Small intestine (tissue), 7 donors: ENCODE data around the gene ITGB6. TPM values are rescaled to one million over a fixed set of nuclear protein-coding genes. Genes with fewer than 3 reads are reported as not detected.

Experiments
- DNase-seq, 2 donors: peaks; one replicate each; pipeline versions ENCODE4 v3.0.0 to v3.0.0-alpha.2; 2013
- FAIRE-seq: peaks from 2 replicates; lab custom pipeline; 2012; peaks lifted over from hg19 to GRCh38; lab: Jason Lieb, UNC
- H3K27ac ChIP-seq, 3 donors: one replicate each; pipeline ENCODE4 v1.5.1; 2013; ENCODE audit warnings: low read length in 2 of 3, mild to moderate bottlenecking in 2 of 3, control low read depth in 1 of 3, inconsistent platforms in 1 of 3, low read depth in 1 of 3, moderate library complexity in 1 of 3
- H3K27me3 ChIP-seq, 3 donors: one replicate each; pipeline ENCODE4 v1.6.1; 2013; ENCODE audit warnings: low read length in 3 of 3, inconsistent platforms in 1 of 3; ENCODE audit not compliant: control insufficient read depth in 3 of 3, insufficient read depth in 3 of 3
- H3K36me3 ChIP-seq, 3 donors: one replicate each; pipeline ENCODE4 v1.6.1; 2013; ENCODE audit warnings: low read length in 3 of 3, inconsistent platforms in 1 of 3, low read depth in 1 of 3, mild to moderate bottlenecking in 1 of 3, moderate library complexity in 1 of 3; ENCODE audit not compliant: control insufficient read depth in 3 of 3, insufficient read depth in 2 of 3
- H3K4me1 ChIP-seq, 3 donors: one replicate each; pipeline ENCODE4 v1.6.1; 2013; ENCODE audit warnings: low read length in 2 of 3, inconsistent platforms in 1 of 3, low read depth in 1 of 3, mild to moderate bottlenecking in 1 of 3, moderate library complexity in 1 of 3; ENCODE audit not compliant: control insufficient read depth in 3 of 3, insufficient read depth in 2 of 3
- H3K4me3 ChIP-seq, 3 donors: one replicate each; pipeline ENCODE4 v1.5.1; 2013; ENCODE audit warnings: low read length in 3 of 3, control low read depth in 1 of 3, inconsistent platforms in 1 of 3, low read depth in 1 of 3, mild to moderate bottlenecking in 1 of 3, moderate library complexity in 1 of 3
- H3K9me3 ChIP-seq, 2 donors: one replicate each; pipeline ENCODE4 v1.6.1; 2013; ENCODE audit warnings: low read depth in 1 of 2, low read length in 1 of 2; ENCODE audit not compliant: control insufficient read depth in 2 of 2, insufficient read depth in 1 of 2
- WGBS, 3 donors: extraction: QIAGEN DNeasy Blood & Tissue Kit; methylation state at CpG; one replicate each; pipeline ENCODE4 v1.1.7; 2013; 5-methylcytosine and 5-hydroxymethylcytosine counted together
- polyA plus RNA-seq, 4 donors: library from polyadenylated mRNA; stranded (reverse) in 3 of 4; unstranded in 1 of 4; fragments of 200-250 nt in 3 of 4; fragments of 120-200 nt in 1 of 4; gene quantifications; one replicate each; pipeline versions ENCODE4 v1.2.1 to v1.2.3, GENCODE V29; 2013
- donor health status: healthy with polysubstance abuse.
- donor health status: control.
- donor health status: control.
- donor health status: Bipolar disorder and iron deficiency.
- donor health status: healthy.

Gene ITGB6
- polyA plus RNA-seq, 4 donors = 3.0 to 14.2 (median 4.8) TPM

- Histone ChIP-seq H3K36me3 (no peaks in the 10 kb centered on the region), H3K9me3 (no peaks in the 10 kb centered on the region), H3K4me1 (peaks cover 2 to 13% (median 3%) of the 10 kb centered on the region in 3 donors), H3K4me3 (no peak overlapping the region), H3K27ac (no peak overlapping the region), H3K27me3 (no peaks in the 10 kb centered on the region)
- 75 to 87% (median 86%) methylated on average over 10 of the region's 10 CpGs for WGBS, 3 donors
- DNase-seq = no peak
- no peak for FAIRE-seq
These were observed 13.4 kb upstream of the ITGB6 start for GRCh38 chr2:160213511-160213910.

DNA sequence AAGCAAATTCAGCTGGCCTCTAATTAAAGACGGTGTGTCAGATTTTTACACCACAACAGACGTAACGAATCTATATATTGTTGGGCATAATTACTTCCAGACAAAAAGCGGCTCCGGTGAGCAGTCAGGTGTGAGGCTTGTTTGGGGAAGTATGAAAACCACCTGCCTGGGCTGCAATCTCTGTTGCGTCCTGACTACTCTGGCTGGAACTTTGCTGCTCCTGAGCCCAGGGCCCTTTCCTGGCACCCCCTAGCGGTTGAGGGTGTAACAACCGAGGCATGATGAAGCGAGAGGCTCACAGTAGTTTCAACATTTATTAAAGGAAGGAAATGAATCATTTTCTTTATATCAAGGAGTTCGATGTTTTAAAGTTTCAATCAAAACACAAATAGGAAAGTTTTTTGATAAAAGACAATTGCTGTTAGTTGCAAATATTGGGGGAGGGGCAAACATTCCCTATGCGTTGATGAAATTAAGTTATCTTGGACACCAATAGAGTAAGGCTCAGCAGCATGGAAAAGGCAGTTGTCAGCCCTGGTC is 10.6 kb upstream of the ITGB6 start:
- Histone ChIP-seq H3K27me3 (no peaks in the 10 kb centered on the region), H3K9me3 (no peaks in the 10 kb centered on the region), H3K4me1 (peaks cover 5 to 25% (median 8%) of the 10 kb centered on the region in 3 donors), H3K36me3 (no peaks in the 10 kb centered on the region), H3K4me3 (no peak overlapping the region), H3K27ac (no peak overlapping the region)
- FAIRE-seq (no peak), DNase-seq (peak; percentile 85 to 90)
- WGBS, 3 donors = 16 to 39% (median 26%) methylated on average over 11 of the region's 11 CpGs

- FAIRE-seq = no peak
- Histone ChIP-seq H3K27ac (peak overlapping the region in 2 of 3 donors; percentile 73 to 77), H3K4me3 (no peak overlapping the region), H3K36me3 (no peaks in the 10 kb centered on the region), H3K9me3 (no peaks in the 10 kb centered on the region), H3K27me3 (no peaks in the 10 kb centered on the region), H3K4me1 (peaks cover 8 to 25% (median 10%) of the 10 kb centered on the region in 3 donors)
- no peak for DNase-seq
- WGBS, 3 donors = 43 to 63% (median 51%) methylated on average over 1 of the region's 1 CpG
These were observed 9.4 kb upstream of the ITGB6 start for GRCh38 chr2:160209516-160209856.

DNA sequence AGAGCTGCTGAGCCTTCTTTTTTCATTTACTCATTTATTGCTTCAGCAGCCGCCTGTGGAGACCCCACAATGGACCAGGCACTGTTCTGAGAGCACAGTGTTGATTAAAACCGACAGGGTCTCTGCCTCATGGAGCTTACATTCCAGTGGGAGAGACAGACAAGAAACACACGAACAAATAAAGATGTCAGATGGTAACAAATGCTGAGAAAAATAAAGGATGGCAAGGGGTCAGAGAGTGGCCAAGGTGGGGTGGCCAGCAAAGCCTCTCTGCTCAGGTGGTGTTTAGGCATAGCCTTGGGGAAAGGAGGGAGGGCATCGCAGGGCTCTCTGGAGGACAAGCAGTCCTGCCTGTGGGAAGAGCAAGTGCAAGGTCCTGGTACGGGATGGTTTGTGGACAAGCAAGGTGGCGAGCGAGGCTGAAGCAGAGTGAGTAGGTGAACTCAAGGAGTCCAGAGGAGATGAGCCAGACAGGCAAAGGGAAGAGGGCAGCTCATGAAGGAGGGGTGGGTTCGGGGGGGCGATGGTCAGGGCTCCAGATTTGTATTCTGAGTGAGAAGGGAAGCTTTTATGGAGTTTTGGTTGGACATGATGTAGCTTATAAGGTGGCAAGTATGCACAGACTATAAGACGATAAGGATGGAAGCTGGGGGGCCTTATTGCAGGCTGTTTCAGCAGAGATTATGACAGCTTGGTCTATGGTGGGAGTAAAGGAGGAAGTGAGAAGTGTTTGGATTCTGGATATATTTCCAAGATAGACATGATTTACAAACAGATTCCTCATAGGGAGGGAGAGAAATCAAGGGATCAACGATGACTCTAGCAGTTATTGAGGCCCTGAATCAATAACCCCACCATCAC is 8.8 kb upstream of the ITGB6 start:
- H3K9me3 ChIP-seq = no peaks in the 10 kb centered on the region
- FAIRE-seq (no peak), DNase-seq (no peak)
- no peaks in the 10 kb centered on the region for H3K36me3 ChIP-seq
- no peaks in the 10 kb centered on the region for H3K27me3 ChIP-seq
- H3K4me3 ChIP-seq = no peak overlapping the region
- H3K4me1 ChIP-seq = peaks cover 8 to 25% (median 10%) of the 10 kb centered on the region in 3 donors
- H3K27ac ChIP-seq = peak overlapping the region; percentile 73 to 82 (median 77)
- WGBS, 3 donors = 74 to 83% (median 75%) methylated on average over 11 of the region's 11 CpGs

DNA sequence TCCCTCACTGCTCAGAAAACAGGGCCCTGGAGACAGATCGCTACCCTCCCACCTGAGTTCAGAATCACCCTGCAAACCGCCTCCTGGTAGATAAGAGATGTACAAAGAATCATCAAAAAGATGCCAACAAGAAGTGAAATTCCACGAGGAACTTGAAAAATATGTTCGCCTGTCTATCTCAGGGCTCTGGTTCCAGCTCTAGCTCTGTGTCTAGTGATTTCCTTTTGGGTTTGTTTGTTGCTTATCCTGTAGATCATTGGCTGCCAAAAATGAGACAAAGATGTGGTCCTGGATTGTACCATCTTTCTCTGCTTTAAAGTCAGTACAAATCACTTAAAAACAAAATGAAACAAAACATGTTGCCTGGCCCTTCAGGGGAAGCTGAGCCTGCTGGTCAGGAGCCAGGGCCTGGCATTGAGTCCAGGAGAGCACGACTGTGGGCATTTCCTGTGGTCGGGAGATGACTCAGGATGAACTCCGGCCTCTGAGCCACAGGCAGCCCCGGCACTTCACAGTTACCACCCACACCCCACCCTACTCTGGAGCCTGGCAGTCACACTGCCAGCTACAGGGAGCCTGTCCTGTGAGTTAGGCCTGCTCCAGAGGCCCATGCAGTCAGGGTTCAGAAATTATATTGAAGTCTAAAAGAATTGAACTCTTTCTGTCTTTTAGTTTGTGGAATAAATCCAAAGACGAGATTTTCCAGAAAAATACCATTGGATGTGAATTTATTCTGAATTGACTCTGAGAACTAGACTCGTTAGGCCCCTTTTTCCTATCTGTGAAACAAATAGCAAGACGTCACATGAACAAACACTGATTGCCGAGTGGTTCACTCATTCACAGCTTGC is 8.0 kb upstream of the ITGB6 start:
- Histone ChIP-seq H3K27me3 (no peaks in the 10 kb centered on the region), H3K4me1 (peaks cover 8 to 25% (median 10%) of the 10 kb centered on the region in 3 donors), H3K4me3 (no peak overlapping the region), H3K27ac (peak overlapping the region; percentile 73 to 82 (median 77)), H3K9me3 (peaks cover 0 to 3% of the 10 kb centered on the region in 2 donors), H3K36me3 (no peaks in the 10 kb centered on the region)
- no peak for FAIRE-seq
- DNase-seq = peak; percentile 86 to 96
- WGBS, 3 donors = 27 to 44% (median 36%) methylated on average over 12 of the region's 12 CpGs

DNA sequence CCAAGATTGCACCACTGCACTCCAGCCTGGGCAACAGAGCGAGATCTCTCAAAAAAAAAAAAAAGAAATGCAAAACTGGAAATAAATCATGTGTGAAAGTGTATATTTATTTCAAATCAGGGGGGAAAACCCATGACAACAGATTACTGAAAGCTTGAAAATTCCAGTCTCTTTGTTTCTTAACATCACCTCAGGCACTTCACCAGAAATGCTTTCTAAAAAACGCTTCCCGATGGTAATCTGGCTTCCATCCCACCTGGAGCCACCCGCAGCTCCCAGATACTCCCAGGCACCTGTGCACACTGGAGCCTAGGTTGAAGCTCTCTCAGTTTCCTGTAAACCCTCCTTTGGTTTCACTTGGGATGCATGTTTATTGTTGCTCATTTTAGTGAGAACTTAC is 7.2 kb upstream of the ITGB6 start:
- DNase-seq = no peak
- H3K36me3 ChIP-seq = no peaks in the 10 kb centered on the region
- peak overlapping the region in 2 of 3 donors; percentile 73 to 76 for H3K27ac ChIP-seq
- H3K4me3 ChIP-seq = no peak overlapping the region
- no peak for FAIRE-seq
- peaks cover 8 to 25% (median 10%) of the 10 kb centered on the region in 3 donors for H3K4me1 ChIP-seq
- 83 to 88% (median 84%) methylated on average over 4 of the region's 4 CpGs for WGBS, 3 donors
- peaks cover 0 to 3% of the 10 kb centered on the region in 2 donors for H3K9me3 ChIP-seq
- H3K27me3 ChIP-seq = no peaks in the 10 kb centered on the region

- WGBS, 3 donors = 96 to 99% (median 98%) methylated on average over 4 of the region's 4 CpGs
- Histone ChIP-seq H3K4me3 (no peak overlapping the region), H3K4me1 (peaks cover 8 to 25% (median 10%) of the 10 kb centered on the region in 3 donors), H3K27ac (no peak overlapping the region), H3K9me3 (peaks cover 0 to 3% of the 10 kb centered on the region in 2 donors), H3K36me3 (no peaks in the 10 kb centered on the region), H3K27me3 (no peaks in the 10 kb centered on the region)
- FAIRE-seq (no peak), DNase-seq (no peak)
These were observed 6.4 kb upstream of the ITGB6 start for GRCh38 chr2:160206436-160206835.

GRCh38 chr2:160205505-160205904 is 5.4 kb upstream of the ITGB6 start:
- FAIRE-seq (no peak), DNase-seq (peak in 1 of 2 donors; percentile 95)
- peak overlapping the region in 2 of 3 donors; percentile 69 to 82 for H3K27ac ChIP-seq
- peaks cover 0 to 3% of the 10 kb centered on the region in 2 donors for H3K9me3 ChIP-seq
- no peaks in the 10 kb centered on the region for H3K27me3 ChIP-seq
- no peak overlapping the region for H3K4me3 ChIP-seq
- 32 to 62% (median 36%) methylated on average over 7 of the region's 7 CpGs for WGBS, 3 donors
- peaks cover 8 to 25% (median 10%) of the 10 kb centered on the region in 3 donors for H3K4me1 ChIP-seq
- no peaks in the 10 kb centered on the region for H3K36me3 ChIP-seq
